ENCODE results near the gene ZBTB20. TPM values are rescaled to one million over a fixed set of nuclear protein-coding genes. Genes with fewer than 3 reads are reported as not detected.
"Not testable (repeated sequence)": the region's sequence is repeated elsewhere in the genome, so short reads cannot be mapped to it uniquely, and the experiment has no call there.

ZBTB20 gene
- total RNA-seq, 4 donors from 2014 or later, result 148 to 242 (median 188) TPM

DNA sequence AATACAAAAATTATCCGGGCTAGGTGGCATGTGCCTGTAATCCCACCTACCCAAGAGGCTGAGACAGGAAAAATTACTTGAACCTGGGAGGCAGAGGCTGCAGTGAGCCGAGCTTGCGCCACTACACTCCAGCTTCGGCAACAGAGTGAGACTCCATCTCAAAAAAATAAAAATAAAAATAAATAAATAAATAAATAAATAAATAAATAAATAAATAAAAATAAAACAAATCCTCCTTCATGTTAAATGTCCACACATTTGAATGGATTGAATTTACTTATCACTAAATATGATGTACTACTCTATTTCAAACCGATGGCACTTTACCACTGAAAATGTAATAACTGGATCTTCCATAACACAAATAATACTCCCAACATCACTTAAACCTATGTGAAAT lies 36.3 kb downstream of the ZBTB20 start:
- no peak overlapping the region for H3K4me3 ChIP-seq (replicated peaks in 1 of 3)
- H3K27me3 ChIP-seq, result no peaks in the 10 kb centered on the region
- intact Hi-C loops (cut with DNase I), result no loop called here
- WGBS, 2 donors, result 93 to 98% methylated on average over 5 of the region's 5 CpGs
- H3K27ac ChIP-seq, result no peak overlapping the region
- no peak for DNase-seq
- H3K36me3 ChIP-seq, result no peaks in the 10 kb centered on the region
- no peak for TF ChIP-seq POLR2A (IDR thresholded peaks at IDR 0.05)
- TF ChIP-seq, protein P1, sequence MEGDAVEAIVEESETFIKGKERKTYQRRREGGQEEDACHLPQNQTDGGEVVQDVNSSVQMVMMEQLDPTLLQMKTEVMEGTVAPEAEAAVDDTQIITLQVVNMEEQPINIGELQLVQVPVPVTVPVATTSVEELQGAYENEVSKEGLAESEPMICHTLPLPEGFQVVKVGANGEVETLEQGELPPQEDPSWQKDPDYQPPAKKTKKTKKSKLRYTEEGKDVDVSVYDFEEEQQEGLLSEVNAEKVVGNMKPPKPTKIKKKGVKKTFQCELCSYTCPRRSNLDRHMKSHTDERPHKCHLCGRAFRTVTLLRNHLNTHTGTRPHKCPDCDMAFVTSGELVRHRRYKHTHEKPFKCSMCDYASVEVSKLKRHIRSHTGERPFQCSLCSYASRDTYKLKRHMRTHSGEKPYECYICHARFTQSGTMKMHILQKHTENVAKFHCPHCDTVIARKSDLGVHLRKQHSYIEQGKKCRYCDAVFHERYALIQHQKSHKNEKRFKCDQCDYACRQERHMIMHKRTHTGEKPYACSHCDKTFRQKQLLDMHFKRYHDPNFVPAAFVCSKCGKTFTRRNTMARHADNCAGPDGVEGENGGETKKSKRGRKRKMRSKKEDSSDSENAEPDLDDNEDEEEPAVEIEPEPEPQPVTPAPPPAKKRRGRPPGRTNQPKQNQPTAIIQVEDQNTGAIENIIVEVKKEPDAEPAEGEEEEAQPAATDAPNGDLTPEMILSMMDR (IDR thresholded peaks at IDR 0.05), result no peak
- no peaks in the 10 kb centered on the region for H3K9me3 ChIP-seq
- no peaks in the 10 kb centered on the region for H3K4me1 ChIP-seq

DNA sequence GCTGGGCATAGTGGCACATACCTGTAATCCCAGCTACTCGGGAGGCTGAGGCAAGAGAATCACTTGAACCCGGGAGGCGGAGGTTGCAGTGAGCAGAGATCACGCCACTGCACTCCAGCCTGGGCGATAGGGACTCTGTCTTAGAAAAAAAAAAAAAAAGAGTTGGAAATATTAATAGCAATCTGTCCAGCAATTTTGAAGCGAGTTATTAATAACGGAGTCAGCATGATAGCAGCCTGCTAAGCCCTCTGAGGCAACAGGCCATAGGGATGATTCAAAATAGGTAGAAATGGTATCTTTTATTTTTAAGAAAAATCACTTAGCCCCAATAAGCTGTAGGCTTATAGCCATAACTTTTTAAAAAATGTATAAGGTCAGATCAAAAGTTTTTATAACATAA lies 37.0 kb downstream of the ZBTB20 start:
- 94 to 98% methylated on average over 7 of the region's 7 CpGs for WGBS, 2 donors
- H3K36me3 ChIP-seq; DNase-seq; intact Hi-C loops (cut with DNase I); H3K27ac ChIP-seq; H3K27me3 ChIP-seq; H3K9me3 ChIP-seq; H3K4me3 ChIP-seq (replicated peaks in 1 of 3); H3K4me1 ChIP-seq: not testable (repeated sequence)

DNA sequence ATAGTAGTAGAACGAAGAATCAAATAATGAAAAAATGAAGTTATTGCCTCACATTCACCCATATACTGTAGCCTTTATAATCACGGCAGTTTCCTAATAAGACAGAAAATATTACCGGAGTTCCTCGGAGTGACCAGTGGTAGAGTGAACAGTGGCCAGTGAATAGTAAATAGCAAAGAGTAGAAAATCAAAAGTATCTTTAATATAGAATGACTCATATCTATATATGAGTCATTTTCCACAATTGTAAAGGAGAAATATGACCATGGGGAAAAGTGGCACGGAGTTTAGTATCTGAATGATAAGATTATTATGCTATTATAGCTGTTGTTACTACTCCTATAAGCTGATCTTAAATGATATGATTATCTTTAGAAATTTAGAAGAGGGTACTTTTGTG lies 38.5 kb downstream of the ZBTB20 start:
- Histone ChIP-seq H3K36me3 (no peaks in the 10 kb centered on the region), H3K9me3 (no peaks in the 10 kb centered on the region), H3K27ac (no peak overlapping the region), H3K27me3 (no peaks in the 10 kb centered on the region), H3K4me1 (no peaks in the 10 kb centered on the region), H3K4me3 (replicated peaks in 1 of 3) (no peak overlapping the region)
- DNase-seq, result no peak
- intact Hi-C loops (cut with DNase I), result no loop called here
- no peak for TF ChIP-seq POLR2A (IDR thresholded peaks at IDR 0.05)
- TF ChIP-seq, protein P1 (IDR thresholded peaks at IDR 0.05), result no peak
- WGBS, 2 donors, result 95 to 96% methylated on average over 5 of the region's 5 CpGs

DNA sequence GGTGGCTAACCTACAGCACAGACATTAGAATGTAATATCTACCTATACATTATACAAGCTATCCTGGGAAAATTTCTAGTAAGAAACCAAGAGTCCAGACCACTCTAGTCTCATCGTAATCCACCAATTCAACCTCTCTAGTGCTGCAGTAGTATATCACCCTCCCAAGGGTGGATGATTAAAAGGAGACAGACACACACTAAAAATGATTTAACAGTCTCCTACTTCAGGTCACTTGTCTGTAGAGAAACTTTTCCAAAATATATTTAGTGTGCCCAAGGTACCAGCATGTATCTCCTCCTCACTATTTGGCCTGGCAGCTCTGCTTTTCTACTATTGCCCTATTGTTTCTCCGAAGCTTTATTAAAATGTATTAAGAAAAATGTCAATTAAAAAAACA lies 45.0 kb downstream of the ZBTB20 start:
- no peaks in the 10 kb centered on the region for H3K9me3 ChIP-seq
- no peak overlapping the region for H3K27ac ChIP-seq
- no peak overlapping the region for H3K4me3 ChIP-seq (replicated peaks in 1 of 3)
- TF ChIP-seq, protein P1 (IDR thresholded peaks at IDR 0.05), result no peak
- no peak for TF ChIP-seq POLR2A (IDR thresholded peaks at IDR 0.05)
- peaks cover 9 to 17% of the 10 kb centered on the region in 2 donors for H3K4me1 ChIP-seq
- H3K27me3 ChIP-seq, result no peaks in the 10 kb centered on the region
- 91 to 97% methylated on average over 2 of the region's 2 CpGs for WGBS, 2 donors
- no peak for DNase-seq
- no peaks in the 10 kb centered on the region for H3K36me3 ChIP-seq
- intact Hi-C loops (cut with DNase I), result no loop called here

DNA sequence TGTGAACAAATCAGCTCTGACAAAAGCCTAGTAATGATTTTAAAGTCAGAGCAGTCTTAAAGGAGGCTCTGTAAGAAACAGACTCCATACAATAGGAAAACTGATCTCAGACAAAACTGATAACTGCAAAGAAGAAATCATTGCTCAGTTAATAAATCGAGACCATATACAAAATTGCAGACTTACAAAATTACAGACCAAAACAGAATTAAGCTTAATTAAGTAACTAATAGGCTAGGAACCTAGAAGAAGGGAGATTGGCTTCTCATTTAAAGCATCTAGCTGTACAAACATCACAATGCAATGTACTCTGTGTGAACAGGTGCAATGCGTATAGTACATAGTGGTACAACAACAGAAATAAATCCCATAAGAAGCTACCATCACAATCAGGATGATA lies 46.3 kb downstream of the ZBTB20 start:
- TF ChIP-seq POLR2A (IDR thresholded peaks at IDR 0.05), result no peak
- TF ChIP-seq, protein P1 (IDR thresholded peaks at IDR 0.05), result no peak
- WGBS, 2 donors, result 73 to 80% methylated on average over 2 of the region's 2 CpGs
- Histone ChIP-seq H3K4me1 (peaks cover 9 to 28% of the 10 kb centered on the region in 2 donors), H3K9me3 (no peaks in the 10 kb centered on the region), H3K27me3 (no peaks in the 10 kb centered on the region), H3K4me3 (replicated peaks in 1 of 3) (no peak overlapping the region), H3K36me3 (no peaks in the 10 kb centered on the region), H3K27ac (peak overlapping the region in 1 of 3 donors; percentile 66)
- DNase-seq, result no peak
- intact Hi-C loops (cut with DNase I), result no loop called here

All from thyroid gland (tissue), 4 donors.